ENCODE data around the gene CPLANE2. TPM values are rescaled to one million over a fixed set of nuclear protein-coding genes. Genes with fewer than 3 reads are reported as not detected.
"Not testable (repeated sequence)": the region's sequence is repeated elsewhere in the genome, so short reads cannot be mapped to it uniquely, and the experiment has no call there.

CPLANE2 gene
- total RNA-seq, 6 experiments from 2014 or later = 2.2 to 4.4 (median 3.1) TPM

DNA sequence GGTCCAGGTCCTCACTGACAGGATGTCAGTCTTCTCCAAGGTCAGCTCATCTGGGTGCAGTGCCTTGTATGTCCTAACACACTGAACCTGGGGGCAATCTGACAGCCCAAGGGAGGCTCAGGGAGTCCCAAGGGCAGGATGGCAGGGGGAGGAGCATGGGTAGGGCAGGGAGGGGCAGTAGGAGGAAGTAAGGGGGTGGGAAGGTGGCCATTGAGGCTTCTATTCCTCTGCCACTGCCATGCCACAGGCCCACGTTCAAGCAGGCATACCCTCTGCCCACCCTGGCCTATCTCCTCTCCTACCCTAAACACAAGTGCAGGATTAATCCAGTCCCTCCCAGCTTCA is 37.9 kb downstream of the CPLANE2 start:
- intact Hi-C loops (cut with DNase I) = no loop called here
- WGBS (ENCODE audit: insufficient coverage, low coverage, low lambda C conversion rate, missing lambda C conversion rate) = no CpG with 5 or more reads among the region's 1 CpG
- no peaks in the 10 kb centered on the region for H3K4me1 ChIP-seq
- TF ChIP-seq CTCF (IDR thresholded peaks at IDR 0.05) (no peak), POLR2A (IDR thresholded peaks at IDR 0.05) (no peak)
- H3K9me3 ChIP-seq = no peaks in the 10 kb centered on the region
- ATAC-seq = peak in 1 of 4 donors; percentile 8
- no peak overlapping the region for H3K27ac ChIP-seq
- no peaks in the 10 kb centered on the region for H3K27me3 ChIP-seq
- no peak overlapping the region for H3K4me3 ChIP-seq
- no peaks in the 10 kb centered on the region for H3K36me3 ChIP-seq
- no peak for DNase-seq

DNA sequence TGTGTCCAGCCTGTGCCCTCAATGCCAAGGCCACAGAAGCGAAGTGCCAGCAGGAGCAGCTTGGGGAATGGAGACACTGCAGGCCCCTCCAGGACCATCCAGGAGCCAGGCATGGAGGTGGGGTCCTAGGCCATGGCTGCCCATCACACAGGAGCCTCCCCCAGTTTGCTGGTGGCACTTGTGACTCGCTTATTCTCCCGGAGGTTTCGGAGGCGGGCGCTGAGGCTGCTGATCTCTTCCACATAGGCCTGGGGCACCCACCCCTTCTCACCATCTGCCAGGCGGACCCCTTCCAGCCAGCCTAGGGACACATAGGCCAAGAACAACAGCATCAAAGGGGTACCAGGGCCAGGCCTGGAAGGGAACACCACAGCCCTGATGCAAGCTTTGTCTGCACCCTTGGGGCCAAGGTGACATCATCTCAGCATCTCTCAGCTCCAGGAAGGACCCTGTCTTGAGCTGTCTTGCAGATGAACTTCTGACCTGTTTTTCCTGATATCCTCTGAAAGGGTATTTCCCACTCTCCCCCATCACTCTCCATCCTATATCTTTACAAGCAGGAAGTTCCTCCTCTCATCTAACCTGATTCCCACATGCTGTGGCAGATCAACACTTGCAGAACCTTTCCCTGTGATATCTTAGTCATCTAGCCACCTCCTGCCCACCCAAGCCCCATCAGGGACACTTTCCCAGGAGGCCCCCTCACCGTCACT is 38.4 kb downstream of the CPLANE2 start:
- DNase-seq (no peak), ATAC-seq (no peak)
- no peaks in the 10 kb centered on the region for H3K9me3 ChIP-seq
- WGBS (ENCODE audit: insufficient coverage, low coverage, low lambda C conversion rate, missing lambda C conversion rate) = 67% methylated on average over 1 of the region's 8 CpGs
- no peak overlapping the region for H3K27ac ChIP-seq
- H3K27me3 ChIP-seq = no peaks in the 10 kb centered on the region
- intact Hi-C loops (cut with DNase I) = no loop called here
- H3K36me3 ChIP-seq = no peaks in the 10 kb centered on the region
- TF ChIP-seq CTCF (IDR thresholded peaks at IDR 0.05) (no peak), POLR2A (IDR thresholded peaks at IDR 0.05) (no peak)
- no peaks in the 10 kb centered on the region for H3K4me1 ChIP-seq
- no peak overlapping the region for H3K4me3 ChIP-seq

DNA sequence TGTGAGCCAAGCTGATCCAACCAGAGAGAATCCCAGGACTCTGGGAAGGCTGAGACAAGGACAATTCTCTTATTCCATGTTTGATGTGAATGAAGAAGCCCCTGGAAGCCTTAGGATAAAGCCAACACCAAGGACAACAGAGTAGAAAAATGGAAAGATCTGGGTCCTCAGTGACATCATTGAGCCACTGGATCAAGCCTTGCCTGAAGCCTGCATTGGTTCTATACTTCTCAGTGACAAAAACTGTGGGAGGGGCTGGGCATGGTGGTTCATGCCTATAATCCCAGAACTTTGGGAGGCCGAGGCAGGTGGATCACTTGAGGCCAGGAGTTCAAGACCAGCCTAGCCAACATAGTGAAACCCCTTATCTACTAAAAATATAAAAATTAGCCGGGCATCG is 40.1 kb downstream of the CPLANE2 start:
- intact Hi-C loops (cut with DNase I) = no loop called here
- WGBS (ENCODE audit: insufficient coverage, low coverage, low lambda C conversion rate, missing lambda C conversion rate) = 100% methylated on average over 1 of the region's 3 CpGs

GRCh38 chr1:16196139-16196538 is 40.8 kb downstream of the CPLANE2 start:
- DNase-seq; H3K36me3 ChIP-seq; H3K9me3 ChIP-seq; ATAC-seq; H3K27me3 ChIP-seq; H3K4me1 ChIP-seq; H3K4me3 ChIP-seq; intact Hi-C loops (cut with DNase I); H3K27ac ChIP-seq: not testable (repeated sequence)
- 87% methylated on average over 4 of the region's 4 CpGs for WGBS (ENCODE audit: insufficient coverage, low coverage, low lambda C conversion rate, missing lambda C conversion rate)

More for the DNA sequence above, 40.1 kb downstream of the CPLANE2 start:
- no peaks in the 10 kb centered on the region for H3K9me3 ChIP-seq
- peaks cover 0 to under 1% (median 0%) of the 10 kb centered on the region in 4 donors for H3K4me1 ChIP-seq
- TF ChIP-seq POLR2A (IDR thresholded peaks at IDR 0.05) (no peak), CTCF (IDR thresholded peaks at IDR 0.05) (no peak)
- ATAC-seq (no peak), DNase-seq (no peak)
- no peak overlapping the region for H3K27ac ChIP-seq
- no peaks in the 10 kb centered on the region for H3K36me3 ChIP-seq
- H3K27me3 ChIP-seq = no peaks in the 10 kb centered on the region
- no peak overlapping the region for H3K4me3 ChIP-seq

GRCh38 chr1:16195518-16195905 is 41.5 kb downstream of the CPLANE2 start:
- no peak overlapping the region for H3K27ac ChIP-seq
- H3K36me3 ChIP-seq = no peaks in the 10 kb centered on the region
- TF ChIP-seq CTCF (IDR thresholded peaks at IDR 0.05) (no peak), POLR2A (IDR thresholded peaks at IDR 0.05) (no peak)
- H3K4me1 ChIP-seq = peaks cover 0 to 8% (median 0%) of the 10 kb centered on the region in 4 donors
- no peaks in the 10 kb centered on the region for H3K27me3 ChIP-seq
- DNase-seq = no peak
- no peak overlapping the region for H3K4me3 ChIP-seq
- H3K9me3 ChIP-seq = no peaks in the 10 kb centered on the region
- intact Hi-C loops (cut with DNase I) = no loop called here
- no peak for ATAC-seq
- 78% methylated on average over 7 of the region's 7 CpGs for WGBS (ENCODE audit: insufficient coverage, low coverage, low lambda C conversion rate, missing lambda C conversion rate)
